HepG2 (cell line): ENCODE data around the gene ABI3. TPM values are rescaled to one million over a fixed set of nuclear protein-coding genes. Genes with fewer than 3 reads are reported as not detected.
A peak's percentile ranks its signal among the peaks of the same experiment; 100 is the strongest.

Source experiments
- CBX1 ChIP-seq: IDR thresholded peaks from one replicate; pipeline ENCODE4 v1.6.1; 2016; ENCODE audit warnings: antibody characterized with exemption, low read depth
- EZH2 ChIP-seq: conservative IDR thresholded peaks from 2 replicates; pipeline ENCODE4 v1.6.1; 2012; ENCODE audit warnings: mild to moderate bottlenecking, low read depth, low read length, moderate library complexity
- KLF6 ChIP-seq: IDR thresholded peaks from 2 replicates; pipeline ENCODE4 v1.8.0; 2016; ENCODE audit warnings: missing biosample characterization, missing genetic modification reagents
- MED1 ChIP-seq: sonication (generic); formaldehyde crosslinking; IDR thresholded peaks from 2 replicates; pipeline ENCODE4 v1.4.0; 2020; ENCODE audit warnings: missing genetic modification reagents
- RARA ChIP-seq: IDR thresholded peaks from 2 replicates; pipeline ENCODE4 v1.6.1; 2016; ENCODE audit warnings: missing genetic modification reagents, missing compliant biosample characterization
- RFX5 ChIP-seq: IDR thresholded peaks from 2 replicates; pipeline ENCODE4 v1.6.1; 2011; ENCODE audit warnings: low read depth, low read length, improper control_type of control experiment
- RORA ChIP-seq: sonication (generic); formaldehyde crosslinking; IDR thresholded peaks from 2 replicates; pipeline ENCODE4 v1.5.0; 2020; ENCODE audit warnings: mild to moderate bottlenecking, missing genetic modification reagents, moderate library complexity
- SIN3B ChIP-seq: fragments of 150-350 bp; IDR thresholded peaks from 2 replicates; pipeline ENCODE4 v1.6.1; 2014; ENCODE audit warnings: low read length
- SMAD3 ChIP-seq: sonication (generic); formaldehyde crosslinking; IDR thresholded peaks from 2 replicates; pipeline ENCODE4 v1.4.0; 2020; ENCODE audit warnings: missing genetic modification reagents
- SMARCC2 ChIP-seq: fragments of 450-650 bp; IDR thresholded peaks from 2 replicates; pipeline ENCODE4 v1.6.1; 2017; ENCODE audit warnings: antibody characterized with exemption, mild to moderate bottlenecking
- SRSF4 ChIP-seq: fragments of 200-400 bp; formaldehyde crosslinking; IDR thresholded peaks from one replicate; pipeline ENCODE4 v1.6.1; 2018; ENCODE audit warnings: mild to moderate bottlenecking, low read depth, low read length, moderate library complexity; ENCODE audit not compliant: poor library complexity, severe bottlenecking
- THYN1 ChIP-seq: sonication (generic); formaldehyde crosslinking; IDR thresholded peaks from 2 replicates; pipeline ENCODE4 v1.8.1; 2023; ENCODE audit warnings: low read depth, mild to moderate bottlenecking, moderate library complexity, missing genetic modification reagents, borderline replicate concordance
- ZFP91 ChIP-seq: sonication (generic); formaldehyde crosslinking; IDR thresholded peaks from 2 replicates; pipeline ENCODE4 v1.9.0; 2022; ENCODE audit warnings: missing genetic modification reagents, mild to moderate bottlenecking, borderline replicate concordance
- ZNF136 ChIP-seq: sonication (generic); formaldehyde crosslinking; IDR thresholded peaks from 2 replicates; pipeline ENCODE4 v1.8.1; 2022; ENCODE audit warnings: low read depth, mild to moderate bottlenecking, moderate library complexity, missing genetic modification reagents
- ZNF143 ChIP-seq: sonication (generic); formaldehyde crosslinking; IDR thresholded peaks from 2 replicates; pipeline ENCODE4 v1.4.0; 2020; ENCODE audit warnings: missing genetic modification reagents
- ZNF468 ChIP-seq: sonication (generic); formaldehyde crosslinking; IDR thresholded peaks from 2 replicates; pipeline ENCODE4 v1.8.0; 2022; ENCODE audit warnings: mild to moderate bottlenecking, moderate library complexity, missing genetic modification reagents
- ZNF563 ChIP-seq: sonication (generic); formaldehyde crosslinking; IDR thresholded peaks from 2 replicates; pipeline ENCODE4 v1.8.0; 2022; ENCODE audit warnings: mild to moderate bottlenecking, moderate library complexity, missing genetic modification reagents
- ZNF564 ChIP-seq: sonication (generic); formaldehyde crosslinking; IDR thresholded peaks from 2 replicates; pipeline ENCODE4 v1.8.1; 2023; ENCODE audit warnings: mild to moderate bottlenecking, missing genetic modification reagents
- ZNF691 ChIP-seq: sonication (generic); formaldehyde crosslinking; IDR thresholded peaks from 2 replicates; pipeline ENCODE4 v1.4.0; 2020; ENCODE audit warnings: missing genetic modification reagents, low read depth, mild to moderate bottlenecking, borderline replicate concordance
- ZNF768 ChIP-seq: sonication (generic); formaldehyde crosslinking; IDR thresholded peaks from 2 replicates; pipeline ENCODE4 v1.4.0; 2020; ENCODE audit warnings: missing genetic modification reagents
- ZNF770 ChIP-seq: sonication (generic); formaldehyde crosslinking; IDR thresholded peaks from 2 replicates; pipeline ENCODE4 v1.5.0; 2020; ENCODE audit warnings: mild to moderate bottlenecking, missing genetic modification reagents
- ZNF777 ChIP-seq: sonication (generic); formaldehyde crosslinking; IDR thresholded peaks from 2 replicates; pipeline ENCODE4 v1.4.0; 2020; ENCODE audit warnings: missing genetic modification reagents
- ZNF800 ChIP-seq: sonication (generic); formaldehyde crosslinking; IDR thresholded peaks from 2 replicates; pipeline ENCODE4 v1.4.0; 2020; ENCODE audit warnings: missing genetic modification reagents
- ZNF83 ChIP-seq: sonication (generic); formaldehyde crosslinking; IDR thresholded peaks from 2 replicates; pipeline ENCODE4 v1.4.0; 2020; ENCODE audit warnings: missing genetic modification reagents, mild to moderate bottlenecking, borderline replicate concordance
- polyA plus RNA-seq, 8 experiments: library from polyadenylated mRNA; depleted of rRNA in 3 of 8; stranded (reverse) in 7 of 8; unstranded in 1 of 8; fragments of >200 nt; fragmentation: Illumina TruSeq in 4 of 8; extraction: Trizol in 4 of 8; gene quantifications; 2 replicates each; pipeline versions ENCODE4 v1.2.1 to v1.2.3, GENCODE V29; 2011 to 2016; ENCODE audit warnings: low read depth in 4 of 8, missing spikeins in 1 of 8, mixed read lengths in 1 of 8; ENCODE audit not compliant: insufficient read depth in 1 of 8
- total RNA-seq, 5 experiments: library from RNA; depleted of rRNA; stranded (reverse); fragments of >200 nt; fragmentation: Illumina TruSeq; extraction: Trizol; gene quantifications; 2 replicates each; pipeline ENCODE4 v1.2.3, GENCODE V29; 2016; ENCODE audit warnings: low read depth in 1 of 5

Gene ABI3
- total and polyA plus RNA-seq, 2 of the 13 experiments (the other 11 are each of a cell fraction or from before 2014, with no cell fraction given), result not detected

GRCh38 chr17:49224198-49224996 is 13.9 kb downstream of the ABI3 start (continued):
- peak; percentile 95 for TF ChIP-seq ZNF800 (CRISPR knock-in tag)
- TF ChIP-seq ZNF143 (CRISPR knock-in tag), result no peak
- TF ChIP-seq ZNF83, result no peak
- no peak for TF ChIP-seq ZNF770
- TF ChIP-seq MED1 (CRISPR knock-in tag), result no peak
- no peak for TF ChIP-seq KLF6 (CRISPR knock-in tag)
- no peak for TF ChIP-seq SMARCC2
- no peak for TF ChIP-seq SMAD3 (CRISPR knock-in tag)
- peak; percentile 16; the same call in 1 of the 2 replicates for TF ChIP-seq ZFP91 (CRISPR knock-in tag)
- no peak for TF ChIP-seq ZNF136 (CRISPR knock-in tag)
- TF ChIP-seq EZH2, result 0 out of 2 replicates have a peak, but pooled peaks have one; percentile 45
- no peak for TF ChIP-seq ZNF691 (CRISPR knock-in tag)
- TF ChIP-seq ZNF563, result 0 out of 2 replicates have a peak, but pooled peaks have one; percentile 47
- no peak for TF ChIP-seq SIN3B
- TF ChIP-seq ZNF777 (CRISPR knock-in tag), result peak; percentile 73
- TF ChIP-seq RFX5, result no peak
- TF ChIP-seq RARA (CRISPR knock-in tag), result no peak
- no peak for TF ChIP-seq ZNF564 (CRISPR knock-in tag)
- peak; percentile 9; the same call in 1 of the 2 replicates for TF ChIP-seq ZNF768
- TF ChIP-seq SRSF4, result no peak
- no peak for TF ChIP-seq RORA (CRISPR knock-in tag)
- no peak for TF ChIP-seq ZNF468 (CRISPR knock-in tag)
- no peak for TF ChIP-seq THYN1 (CRISPR knock-in tag)
- no peak for TF ChIP-seq CBX1
